ENCODE results near the gene TNFAIP1. TPM values are rescaled to one million over a fixed set of nuclear protein-coding genes. Genes with fewer than 3 reads are reported as not detected.

The TNFAIP1 gene
- total and polyA plus RNA-seq, 2 donors (not counting 1 experiment from before 2014, with no cell fraction given) = 23.0 to 40.7 TPM

DNA sequence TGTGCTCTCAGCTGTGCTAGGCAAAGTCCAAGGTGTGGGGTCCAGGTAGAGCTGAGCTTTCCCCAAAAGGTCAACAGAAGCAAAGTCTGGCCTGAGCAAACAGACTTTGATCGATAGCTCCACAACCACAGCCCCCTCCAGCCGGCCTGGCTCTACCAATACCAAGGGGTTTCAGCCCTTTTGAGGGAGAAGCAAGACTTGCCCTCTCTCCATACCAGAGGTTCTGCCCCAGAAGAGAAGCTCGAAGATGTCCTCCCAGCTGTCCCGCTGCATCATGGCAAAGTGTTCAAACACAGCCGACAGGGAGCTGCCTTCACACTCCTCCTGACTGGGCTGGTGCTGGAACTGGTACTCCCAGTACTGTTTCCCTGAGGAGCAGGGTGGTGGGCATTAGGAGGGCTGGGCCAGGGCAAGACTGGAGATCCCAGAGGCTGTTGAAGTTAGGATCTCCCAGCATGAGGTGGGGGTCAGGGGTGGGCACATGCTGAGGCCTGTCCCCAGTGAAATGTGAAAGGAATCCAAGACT is 32.8 kb downstream of the TNFAIP1 start:
- Histone ChIP-seq H3K79me2 (ENCODE audit: control insufficient read depth, insufficient read depth, low read length) (peaks cover 2% of the 10 kb centered on the region), H4K20me1 (ENCODE audit: control insufficient read depth, extremely low read depth, insufficient read depth, low read length) (no peaks in the 10 kb centered on the region), H3K4me3 (replicated peaks in 1 of 4; ENCODE audit: control extremely low read depth in 1 of 4, insufficient read depth in 1 of 4, low read depth in 3 of 4, low read length in 4 of 4) (no peak overlapping the region), H3K4me2 (ENCODE audit: extremely low read depth, insufficient read depth, low read length) (no peak overlapping the region), H3K4me1 (ENCODE audit: control insufficient read depth, extremely low read depth, insufficient read depth, low read length) (peaks cover 9% of the 10 kb centered on the region), H3K9ac (ENCODE audit: insufficient read depth, low read length) (no peak overlapping the region), H3K27me3 (ENCODE audit: control insufficient read depth, insufficient read depth, low read length) (no peaks in the 10 kb centered on the region), H3K9me3 (ENCODE audit: control insufficient read depth, insufficient read depth, low read depth, low read length) (no peaks in the 10 kb centered on the region), H3K36me3 (ENCODE audit: control insufficient read depth, insufficient read depth, low read length) (no peaks in the 10 kb centered on the region), H3K27ac (ENCODE audit: insufficient read depth, low read length) (no peak overlapping the region), H2AFZ (ENCODE audit: low read length) (no peak overlapping the region)
- DNase-seq (ENCODE audit: low read depth in 2 of 2) = no peak
- no peak for TF ChIP-seq EZH2 (IDR thresholded peaks at IDR 0.05; ENCODE audit: low read length, missing control alignments)
- no peak for TF ChIP-seq CTCF (conservative IDR thresholded peaks at IDR 0.05 in 1 of 2, IDR thresholded peaks at IDR 0.05 in 1 of 2; ENCODE audit: low read depth in 1 of 2, low read length in 2 of 2)

DNA sequence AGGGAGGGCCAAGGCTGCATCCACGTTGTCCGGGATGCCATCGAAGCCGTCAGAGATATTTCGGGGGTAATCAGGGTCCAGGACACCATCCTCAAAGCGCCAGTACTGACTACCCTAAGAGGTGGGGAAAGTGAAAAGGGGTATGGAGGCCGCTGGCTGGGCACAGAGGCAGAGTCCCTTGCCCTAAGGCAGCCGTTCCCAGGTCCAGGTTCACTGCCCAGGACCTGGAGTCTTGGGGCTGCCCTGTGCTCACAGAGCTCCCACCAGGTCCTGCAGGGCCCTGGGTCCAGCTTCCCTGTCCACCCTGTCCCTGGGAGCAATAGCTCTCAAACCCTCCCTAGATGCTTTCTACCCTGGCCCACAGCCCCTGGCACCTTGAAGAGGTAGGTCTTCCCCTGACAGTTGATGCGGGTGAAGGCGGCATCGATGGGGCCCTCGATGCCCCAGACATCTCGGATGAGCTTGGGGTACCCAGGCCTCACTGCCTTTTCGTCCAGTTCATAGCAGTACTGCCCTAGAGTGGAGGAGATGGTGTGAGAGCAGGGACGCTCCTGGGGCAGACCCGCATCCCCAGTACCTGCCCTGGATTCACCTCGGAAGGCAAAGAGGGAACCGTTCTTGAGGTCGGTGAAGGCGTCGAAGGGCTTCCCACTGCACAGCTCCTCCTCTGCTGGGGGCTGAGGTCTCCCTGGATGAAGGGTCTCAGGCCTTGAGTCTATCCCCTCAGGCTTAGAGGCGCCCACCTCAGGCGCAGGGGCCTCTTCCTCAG is 33.5 kb downstream of the TNFAIP1 start:
- Histone ChIP-seq H3K4me1 (ENCODE audit: control insufficient read depth, extremely low read depth, insufficient read depth, low read length) (peaks cover 9% of the 10 kb centered on the region), H3K36me3 (ENCODE audit: control insufficient read depth, insufficient read depth, low read length) (no peaks in the 10 kb centered on the region), H4K20me1 (ENCODE audit: control insufficient read depth, extremely low read depth, insufficient read depth, low read length) (no peaks in the 10 kb centered on the region), H3K27ac (ENCODE audit: insufficient read depth, low read length) (no peak overlapping the region), H2AFZ (ENCODE audit: low read length) (no peak overlapping the region), H3K27me3 (ENCODE audit: control insufficient read depth, insufficient read depth, low read length) (no peaks in the 10 kb centered on the region), H3K79me2 (ENCODE audit: control insufficient read depth, insufficient read depth, low read length) (peaks cover 4% of the 10 kb centered on the region), H3K4me2 (ENCODE audit: extremely low read depth, insufficient read depth, low read length) (no peak overlapping the region), H3K9ac (ENCODE audit: insufficient read depth, low read length) (no peak overlapping the region), H3K4me3 (replicated peaks in 1 of 4; ENCODE audit: control extremely low read depth in 1 of 4, insufficient read depth in 1 of 4, low read depth in 3 of 4, low read length in 4 of 4) (no peak overlapping the region), H3K9me3 (ENCODE audit: control insufficient read depth, insufficient read depth, low read depth, low read length) (no peaks in the 10 kb centered on the region)
- no peak for TF ChIP-seq EZH2 (IDR thresholded peaks at IDR 0.05; ENCODE audit: low read length, missing control alignments)
- TF ChIP-seq CTCF (conservative IDR thresholded peaks at IDR 0.05 in 1 of 2, IDR thresholded peaks at IDR 0.05 in 1 of 2; ENCODE audit: low read depth in 1 of 2, low read length in 2 of 2) = no peak
- no peak for DNase-seq (ENCODE audit: low read depth in 2 of 2)

- Histone ChIP-seq H2AFZ (ENCODE audit: low read length) (no peak overlapping the region), H3K27me3 (ENCODE audit: control insufficient read depth, insufficient read depth, low read length) (no peaks in the 10 kb centered on the region), H3K79me2 (ENCODE audit: control insufficient read depth, insufficient read depth, low read length) (peaks cover 4% of the 10 kb centered on the region), H3K9me3 (ENCODE audit: control insufficient read depth, insufficient read depth, low read depth, low read length) (no peaks in the 10 kb centered on the region), H3K4me2 (ENCODE audit: extremely low read depth, insufficient read depth, low read length) (no peak overlapping the region), H3K27ac (ENCODE audit: insufficient read depth, low read length) (no peak overlapping the region), H4K20me1 (ENCODE audit: control insufficient read depth, extremely low read depth, insufficient read depth, low read length) (no peaks in the 10 kb centered on the region), H3K9ac (ENCODE audit: insufficient read depth, low read length) (no peak overlapping the region), H3K4me1 (ENCODE audit: control insufficient read depth, extremely low read depth, insufficient read depth, low read length) (peaks cover 9% of the 10 kb centered on the region), H3K36me3 (ENCODE audit: control insufficient read depth, insufficient read depth, low read length) (no peaks in the 10 kb centered on the region), H3K4me3 (replicated peaks in 1 of 4; ENCODE audit: control extremely low read depth in 1 of 4, insufficient read depth in 1 of 4, low read depth in 3 of 4, low read length in 4 of 4) (no peak overlapping the region)
- no peak for DNase-seq (ENCODE audit: low read depth in 2 of 2)
- TF ChIP-seq EZH2 (IDR thresholded peaks at IDR 0.05; ENCODE audit: low read length, missing control alignments) (no peak), CTCF (conservative IDR thresholded peaks at IDR 0.05 in 1 of 2, IDR thresholded peaks at IDR 0.05 in 1 of 2; ENCODE audit: low read depth in 1 of 2, low read length in 2 of 2) (no peak)
Measured at GRCh38 chr17:28369684-28370034, 34.1 kb downstream of the TNFAIP1 start.

Data from fibroblast of lung (primary cell).